IMR-90 (cell line): ENCODE results near the gene FAM20A. TPM values are rescaled to one million over a fixed set of nuclear protein-coding genes. Genes with fewer than 3 reads are reported as not detected.

Experiments
- ATAC-seq: fragments of 200-7000 bp; cut with Tn5 transposase; 2 replicates; pipeline ENCODE4 v1.9.1; 2020; ENCODE audit warnings: low read depth, mild to moderate bottlenecking, moderate library complexity
- BruUV-seq: library from RNA; stranded (reverse); fragments of 400-500 nt; replicated peaks from 2 replicates; lab custom pipeline; 2021; lab: Mats Ljungman, UMichigan
- CTCF ChIA-PET: fragments of 300-600 bp; formaldehyde crosslinking; extraction: SDS; loops from one replicate; lab custom pipeline; 2021; ENCODE audit warnings: antibody characterized with exemption; lab: Yijun Ruan, JAX
- POLR2A ChIA-PET: fragments of 300-600 bp; sonication (Branson Sonifier 250); formaldehyde crosslinking; loops from one replicate; lab custom pipeline; 2022; ENCODE audit warnings: antibody characterized with exemption; ENCODE audit not compliant: unreplicated experiment; lab: Charles Lee
- DNase-seq: peaks from one replicate; pipeline ENCODE4 v3.0.0; 2013
- H2AFZ ChIP-seq: replicated peaks from 2 replicates; pipeline ENCODE3; 2013; ENCODE audit warnings: low read length, mild to moderate bottlenecking; ENCODE audit not compliant: poor library complexity
- H2AK5ac ChIP-seq: 2 replicates; pipeline ENCODE4 v1.6.1; 2013; ENCODE audit warnings: low read depth, low read length, inconsistent platforms
- H2AK9ac ChIP-seq: replicated peaks from 2 replicates; pipeline ENCODE3; 2013; ENCODE audit warnings: mild to moderate bottlenecking, low read depth, low read length, moderate library complexity; ENCODE audit not compliant: poor library complexity
- H2BK120ac ChIP-seq: 2 replicates; pipeline ENCODE4 v1.6.1; 2013; ENCODE audit warnings: low read depth, low read length, inconsistent platforms
- H2BK15ac ChIP-seq: 3 replicates; pipeline ENCODE4 v1.6.1; 2013; ENCODE audit warnings: low read depth, low read length, inconsistent platforms
- H2BK20ac ChIP-seq: 2 replicates; pipeline ENCODE4 v1.6.1; 2013; ENCODE audit warnings: low read depth, mild to moderate bottlenecking, inconsistent platforms, low read length, moderate library complexity
- H2BK5ac ChIP-seq: 2 replicates; pipeline ENCODE4 v1.6.1; 2013; ENCODE audit warnings: mild to moderate bottlenecking, low read depth, low read length, inconsistent platforms; ENCODE audit not compliant: poor library complexity, severe bottlenecking
- H3K14ac ChIP-seq: replicated peaks from 2 replicates; pipeline ENCODE4 v1.6.1; 2013; ENCODE audit warnings: low read depth, low read length, inconsistent platforms
- H3K18ac ChIP-seq: 2 replicates; pipeline ENCODE4 v1.6.1; 2013; ENCODE audit warnings: low read depth, low read length, control low read depth
- H3K23ac ChIP-seq: 2 replicates; pipeline ENCODE4 v1.6.1; 2013; ENCODE audit warnings: low read depth, low read length, inconsistent platforms
- H3K27ac ChIP-seq: 2 replicates; pipeline ENCODE4 v1.5.1; 2013; ENCODE audit warnings: mild to moderate bottlenecking, control low read depth, low read length; ENCODE audit not compliant: insufficient read depth
- H3K27me3 ChIP-seq: 2 replicates; pipeline ENCODE4 v1.6.1; 2013; ENCODE audit warnings: low read length; ENCODE audit not compliant: control insufficient read depth, insufficient read depth
- H3K36me3 ChIP-seq: 2 replicates; pipeline ENCODE4 v1.6.1; 2013; ENCODE audit warnings: low read length, mixed read lengths; ENCODE audit not compliant: control insufficient read depth, insufficient read depth
- H3K4ac ChIP-seq: 2 replicates; pipeline ENCODE4 v1.6.1; 2013; ENCODE audit warnings: low read depth, low read length, inconsistent platforms
- H3K4me1 ChIP-seq: 2 replicates; pipeline ENCODE4 v1.6.1; 2013; ENCODE audit warnings: low read length, mixed read lengths; ENCODE audit not compliant: control insufficient read depth, insufficient read depth
- H3K4me2 ChIP-seq: 2 replicates; pipeline ENCODE4 v1.6.1; 2013; ENCODE audit warnings: low read depth, mild to moderate bottlenecking, control low read depth, low read length, moderate library complexity
- H3K4me3 ChIP-seq: 2 replicates; pipeline ENCODE4 v1.5.1; 2013; ENCODE audit warnings: low read depth, mild to moderate bottlenecking, control low read depth, low read length, moderate library complexity; ENCODE audit not compliant: insufficient read depth
- H3K56ac ChIP-seq: 2 replicates; pipeline ENCODE4 v1.6.1; 2013; ENCODE audit warnings: low read length, inconsistent platforms; ENCODE audit not compliant: insufficient read depth; ENCODE audit errors: extremely low read depth
- H3K79me1 ChIP-seq, 2 experiments: 2 replicates each; pipeline ENCODE4 v1.6.1; 2013; ENCODE audit warnings: low read length in 2 of 2, inconsistent platforms in 1 of 2, low read depth in 1 of 2
- H3K9ac ChIP-seq: 2 replicates; pipeline ENCODE4 v1.6.1; 2013; ENCODE audit warnings: low read depth, low read length, control low read depth
- H3K9me1 ChIP-seq: 2 replicates; pipeline ENCODE4 v1.6.1; 2013; ENCODE audit warnings: low read length, inconsistent platforms; ENCODE audit not compliant: insufficient read depth
- H3K9me3 ChIP-seq: 2 replicates; pipeline ENCODE4 v1.6.1; 2013; ENCODE audit warnings: low read length; ENCODE audit not compliant: control insufficient read depth, insufficient read depth
- H4K20me1 ChIP-seq: 2 replicates; pipeline ENCODE4 v1.6.1; 2013; ENCODE audit warnings: low read length, inconsistent platforms; ENCODE audit not compliant: insufficient read depth
- H4K5ac ChIP-seq: 2 replicates; pipeline ENCODE4 v1.6.1; 2013; ENCODE audit warnings: mild to moderate bottlenecking, low read depth, low read length, control low read depth
- H4K8ac ChIP-seq, 2 experiments: 2 replicates each; pipeline ENCODE4 v1.6.1; 2013; ENCODE audit warnings: low read depth in 2 of 2, low read length in 2 of 2, control low read depth in 1 of 2, inconsistent platforms in 1 of 2
- H4K91ac ChIP-seq: 2 replicates; pipeline ENCODE4 v1.6.1; 2013; ENCODE audit warnings: low read depth, low read length, inconsistent platforms; ENCODE audit not compliant: insufficient read depth
- BHLHE40 ChIP-seq: fragments of 150-350 bp; IDR thresholded peaks from 2 replicates; pipeline ENCODE4 v1.6.1; 2016; ENCODE audit warnings: mild to moderate bottlenecking, low read depth, low read length
- CEBPB ChIP-seq: IDR thresholded peaks from 2 replicates; pipeline ENCODE4 v1.6.1; 2012; ENCODE audit warnings: low read depth, low read length, improper control_type of control experiment
- CHD1 ChIP-seq: IDR thresholded peaks from 2 replicates; pipeline ENCODE4 v1.6.1; 2012; ENCODE audit warnings: low read depth, low read length, improper control_type of control experiment
- CTCF ChIP-seq: conservative IDR thresholded peaks from 2 replicates; pipeline ENCODE4 v1.5.1; 2012; ENCODE audit warnings: mild to moderate bottlenecking, low read depth, low read length, improper control_type of control experiment
- ELK1 ChIP-seq: fragments of 150-350 bp; IDR thresholded peaks from 2 replicates; pipeline ENCODE4 v1.6.1; 2016; ENCODE audit warnings: low read depth, mild to moderate bottlenecking, low read length, moderate library complexity, borderline replicate concordance
- FOS ChIP-seq: fragments of 150-350 bp; IDR thresholded peaks from 2 replicates; pipeline ENCODE4 v1.6.1; 2016; ENCODE audit warnings: low read depth, low read length
- MAFK ChIP-seq: IDR thresholded peaks from 2 replicates; pipeline ENCODE4 v1.6.1; 2012; ENCODE audit warnings: low read depth, low read length, improper control_type of control experiment
- MAZ ChIP-seq: IDR thresholded peaks from 2 replicates; pipeline ENCODE4 v1.6.1; 2012; ENCODE audit warnings: low read depth, mild to moderate bottlenecking, low read length, improper control_type of control experiment, moderate library complexity, borderline replicate concordance
- MXI1 ChIP-seq: IDR thresholded peaks from 2 replicates; pipeline ENCODE4 v1.6.1; 2012; ENCODE audit warnings: low read depth, mild to moderate bottlenecking, low read length, moderate library complexity, borderline replicate concordance
- NFE2L2 ChIP-seq: fragments of 150-350 bp; IDR thresholded peaks from 2 replicates; pipeline ENCODE4 v1.6.1; 2016; ENCODE audit warnings: low read depth, mild to moderate bottlenecking, low read length
- POLR2A ChIP-seq: IDR thresholded peaks from 2 replicates; pipeline ENCODE4 v1.6.1; 2012; ENCODE audit warnings: mild to moderate bottlenecking, low read depth, low read length
- RAD21 ChIP-seq: IDR thresholded peaks from 2 replicates; pipeline ENCODE4 v1.6.1; 2012; ENCODE audit warnings: low read length, improper control_type of control experiment
- RCOR1 ChIP-seq: IDR thresholded peaks from 2 replicates; pipeline ENCODE4 v1.6.1; 2012; ENCODE audit warnings: mild to moderate bottlenecking, low read length, improper control_type of control experiment; ENCODE audit not compliant: insufficient replicate concordance
- RFX5 ChIP-seq: IDR thresholded peaks from 2 replicates; pipeline ENCODE4 v1.8.0; 2012; ENCODE audit warnings: low read depth, mild to moderate bottlenecking, low read length, moderate library complexity
- SMC3 ChIP-seq: fragments of 150-350 bp; IDR thresholded peaks from 2 replicates; pipeline ENCODE4 v1.6.1; 2016; ENCODE audit warnings: low read depth, mild to moderate bottlenecking, antibody characterized with exemption, low read length, moderate library complexity
- USF2 ChIP-seq: fragments of 150-350 bp; IDR thresholded peaks from 2 replicates; pipeline ENCODE4 v1.6.1; 2017; ENCODE audit warnings: mild to moderate bottlenecking, antibody characterized with exemption, low read length, low read depth
- WGBS, 2 experiments: methylation state at CpG; one replicate each; pipeline versions ENCODE4 v1.1.5 to v1.1.7; 2013; ENCODE audit warnings: missing lambda C conversion rate in 2 of 2; ENCODE audit not compliant: insufficient read length in 1 of 2; ENCODE audit errors: extremely low coverage in 2 of 2; 5-methylcytosine and 5-hydroxymethylcytosine counted together
- dilution Hi-C: fragments of 300-500 bp; cut with HindIII; formaldehyde crosslinking; loops from one replicate; pipeline ENCODE4 v1.14.3; 2018; ENCODE audit warnings: low sequenced_read_pairs; ENCODE audit not compliant: unreplicated experiment
- in situ Hi-C: fragments of 300-500 bp; cut with MboI; formaldehyde crosslinking; loops from 3 replicates; pipeline ENCODE4 v1.14.3; 2019; ENCODE audit warnings: low sequenced_read_pairs, inconsistent platforms, mixed read lengths
- intact Hi-C: fragments of 100-400 bp; cut with micrococcal nuclease; formaldehyde crosslinking; loops from 2 replicates; pipeline ENCODE4 v1.10.0; 2022
- polyA plus RNA-seq, 3 experiments: library from polyadenylated mRNA; depleted of rRNA; stranded (reverse); fragments of >200 nt; gene quantifications; 2 replicates each; pipeline ENCODE4 v1.2.3, GENCODE V29; 2012; ENCODE audit warnings: low replicate concordance in 1 of 3
- total RNA-seq: library from RNA; depleted of rRNA; stranded (reverse); fragments of >200 nt; gene quantifications from 2 replicates; pipeline ENCODE4 v1.2.3, GENCODE V29; 2012

FAM20A gene
- total and polyA plus RNA-seq, 2 of the 4 experiments (the other 2 are of a cell fraction) = not detected

- ATAC-seq (no peak), DNase-seq (no peak)
- ChIA-PET CTCF (interaction anchor here (0.6 kb wide), 1 partner anchor 589 kb away, joined by 3 read pairs; no protein-coding TSS in a partner anchor), POLR2A (no interaction called here)
- Histone ChIP-seq H3K4ac (no peak overlapping the region), H3K27me3 (peaks cover 50% of the 10 kb centered on the region), H3K14ac (no peak overlapping the region), H2BK120ac (no peak overlapping the region), H4K91ac (no peak overlapping the region), H3K4me3 (no peak overlapping the region), H2BK5ac (no peak overlapping the region), H3K36me3 (no peaks in the 10 kb centered on the region), H3K23ac (no peak overlapping the region), H2AK9ac (no peak overlapping the region), H3K18ac (no peak overlapping the region), H2BK20ac (no peak overlapping the region), H2AK5ac (no peak overlapping the region), H2BK15ac (no peak overlapping the region), H3K27ac (no peak overlapping the region), H2AFZ (no peak overlapping the region), H3K79me1 (no peaks in the 10 kb centered on the region), H3K4me2 (no peak overlapping the region), H3K4me1 (no peaks in the 10 kb centered on the region; the same call in 1 of the 2 replicates), H3K9me3 (no peaks in the 10 kb centered on the region), H3K9me1 (no peaks in the 10 kb centered on the region), H3K56ac (no peak overlapping the region), H4K8ac (no peak overlapping the region), H3K9ac (no peak overlapping the region), H4K20me1 (no peaks in the 10 kb centered on the region), H4K5ac (no peak overlapping the region)
- TF ChIP-seq RAD21 = no peak
- TF ChIP-seq RFX5 = no peak
- no peak for TF ChIP-seq MAFK
- TF ChIP-seq BHLHE40 = no peak
- no peak for TF ChIP-seq ELK1
- TF ChIP-seq POLR2A = no peak
- no peak for TF ChIP-seq RCOR1
- TF ChIP-seq CEBPB = no peak
- no peak for TF ChIP-seq MXI1
- TF ChIP-seq FOS = no peak
- no peak for TF ChIP-seq MAZ
- TF ChIP-seq CTCF = no peak
- no peak for TF ChIP-seq USF2
- no peak for TF ChIP-seq NFE2L2
- TF ChIP-seq CHD1 = no peak
- TF ChIP-seq SMC3 = no peak
- dilution Hi-C loops (no loop called here), in situ Hi-C loops (no loop called here), intact Hi-C loops (no loop called here)
- BruUV-seq = no TSS peak
- no CpG with 5 or more reads among the region's 4 CpGs for WGBS, 2 experiments
These were observed 3.1 kb downstream of the FAM20A start for GRCh38 chr17:68598074-68598473.
